ENCODE measurements around the gene LAYN. TPM values are rescaled to one million over a fixed set of nuclear protein-coding genes. Genes with fewer than 3 reads are reported as not detected.

LAYN gene
- total RNA-seq, 1 donor from 2014 or later, result 8.7 TPM

DNA sequence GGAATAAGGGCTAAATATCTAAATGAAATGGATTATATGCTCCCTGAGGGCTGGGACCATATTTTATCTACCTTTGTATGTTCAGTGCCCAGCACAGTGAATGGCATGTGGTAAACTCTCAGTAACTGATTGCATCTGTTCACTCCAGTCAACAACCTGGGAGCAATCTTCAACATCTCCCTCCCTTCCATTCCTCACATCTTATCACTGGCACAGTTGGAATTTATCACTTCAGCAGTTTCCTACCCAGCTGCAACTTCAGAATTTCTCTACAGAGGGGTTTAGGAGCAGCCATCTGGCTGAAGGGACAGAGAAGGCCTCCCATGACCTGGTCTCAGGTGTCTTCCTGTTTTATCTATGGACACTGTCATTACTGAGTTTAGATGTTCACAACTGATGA is 52.0 kb downstream of the LAYN start:
- no peak for DNase-seq (ENCODE audit: low spot score)

DNA sequence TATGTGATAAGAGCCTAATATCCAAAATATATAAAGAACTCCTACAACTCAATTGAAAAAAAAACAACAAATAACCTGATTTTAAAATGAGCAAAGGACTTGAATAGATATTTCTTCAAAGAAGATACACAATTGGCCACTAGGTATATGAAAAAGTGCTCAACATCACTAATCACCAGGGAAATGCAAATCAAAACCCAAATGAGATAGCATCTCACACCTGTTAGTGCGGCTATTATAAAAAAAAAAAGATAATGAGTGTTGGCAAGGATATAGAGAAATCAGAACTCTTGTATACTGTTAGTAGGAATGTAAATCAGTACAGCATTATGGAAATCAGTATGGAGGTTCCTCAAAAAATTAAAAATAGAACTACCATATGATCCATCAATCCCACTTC is 55.8 kb downstream of the LAYN start:
- DNase-seq (ENCODE audit: low spot score), result no peak

DNA sequence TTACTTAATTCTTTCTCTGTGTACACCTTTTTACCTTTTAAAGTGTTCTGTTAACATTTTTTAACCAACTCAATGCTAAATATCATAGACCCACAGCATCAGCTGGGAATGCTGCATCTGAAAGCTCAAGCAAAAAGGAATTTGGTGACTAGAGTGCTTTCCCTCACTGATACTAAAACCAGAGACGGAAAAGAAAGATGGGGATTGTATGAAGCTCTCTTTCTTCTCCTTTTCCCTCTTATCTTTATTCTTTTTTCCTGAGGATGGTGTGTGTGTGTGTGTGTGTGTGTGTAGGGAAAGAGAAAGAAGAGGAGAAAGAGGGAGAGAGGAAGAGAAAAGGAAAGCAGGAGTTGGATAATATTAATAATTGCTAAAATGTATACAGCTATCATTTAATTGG is 57.6 kb downstream of the LAYN start:
- peak; percentile 45 for DNase-seq (ENCODE audit: low spot score)

- DNase-seq (ENCODE audit: low spot score), result peak; percentile 91
Observed at GRCh38 chr11:111598559-111598958, 58.0 kb downstream of the LAYN start.

DNA sequence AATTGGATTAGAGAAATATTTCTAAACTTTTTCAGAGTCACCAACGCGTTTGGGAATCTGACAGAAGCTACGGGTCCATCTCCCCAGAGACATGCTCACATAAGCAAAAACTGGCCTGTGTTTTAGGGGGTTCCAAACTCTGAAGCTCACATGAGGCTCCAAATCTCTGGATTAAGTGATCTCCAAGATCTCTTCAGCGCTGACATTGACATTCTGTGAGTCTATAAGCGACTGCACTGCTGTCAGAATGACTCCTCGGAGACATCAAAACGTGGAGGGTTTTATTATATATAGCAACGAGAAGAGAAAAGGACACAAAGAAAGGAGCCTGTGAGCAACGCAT is 61.1 kb downstream of the LAYN start:
- DNase-seq (ENCODE audit: low spot score), result no peak

DNA sequence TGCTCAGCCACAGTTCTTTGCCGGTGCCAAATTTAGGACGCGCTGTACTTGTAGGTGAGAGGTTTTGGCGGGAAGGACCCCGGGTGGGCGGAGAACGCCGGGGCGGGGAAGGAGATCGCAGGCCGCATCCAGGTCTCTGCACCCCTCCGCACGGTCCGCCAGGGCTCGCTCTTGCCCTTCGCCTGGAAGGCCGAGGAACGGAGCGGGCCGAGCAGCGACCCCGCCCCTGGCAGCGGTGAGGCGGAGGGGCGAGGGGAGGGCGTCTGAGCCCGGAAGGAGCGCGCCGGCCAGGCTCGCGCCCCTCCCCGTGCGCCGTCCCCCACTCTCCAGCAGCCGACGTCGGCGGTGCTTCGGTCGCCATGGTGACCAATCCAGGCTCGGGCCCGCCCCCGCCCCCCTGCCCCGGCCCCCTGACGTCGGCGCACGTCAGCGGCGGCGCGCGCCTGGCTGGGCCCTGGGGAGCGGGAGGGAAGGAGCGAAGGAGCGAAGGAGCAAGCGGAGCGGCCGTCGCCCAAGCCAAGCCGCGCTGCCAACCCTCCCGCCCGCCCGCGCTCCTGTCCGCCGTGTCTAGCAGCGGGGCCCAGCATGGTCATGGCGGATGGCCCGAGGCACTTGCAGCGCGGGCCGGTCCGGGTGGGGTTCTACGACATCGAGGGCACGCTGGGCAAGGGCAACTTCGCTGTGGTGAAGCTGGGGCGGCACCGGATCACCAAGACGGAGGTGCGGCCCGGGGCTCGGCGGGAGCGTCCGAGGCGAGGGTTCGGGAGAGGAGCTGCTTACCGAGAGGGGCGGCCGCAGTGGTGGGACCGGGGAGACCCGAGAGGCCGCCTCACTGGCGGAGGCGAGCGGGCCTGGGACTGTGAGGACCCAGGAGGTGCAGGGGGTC is 61.7 kb downstream of the LAYN start, which contains the start of gene SIK2:
Gene SIK2 (plus strand): TSS at position 471 of the 886 bp plus-strand sequence. CDS start 115 bp downstream, at position 586.
- peak; percentile 97 for DNase-seq (ENCODE audit: low spot score)

GRCh38 chr11:111602865-111603610 is 62.5 kb downstream of the LAYN start:
- peak; percentile 54 for DNase-seq (ENCODE audit: low spot score)

DNA sequence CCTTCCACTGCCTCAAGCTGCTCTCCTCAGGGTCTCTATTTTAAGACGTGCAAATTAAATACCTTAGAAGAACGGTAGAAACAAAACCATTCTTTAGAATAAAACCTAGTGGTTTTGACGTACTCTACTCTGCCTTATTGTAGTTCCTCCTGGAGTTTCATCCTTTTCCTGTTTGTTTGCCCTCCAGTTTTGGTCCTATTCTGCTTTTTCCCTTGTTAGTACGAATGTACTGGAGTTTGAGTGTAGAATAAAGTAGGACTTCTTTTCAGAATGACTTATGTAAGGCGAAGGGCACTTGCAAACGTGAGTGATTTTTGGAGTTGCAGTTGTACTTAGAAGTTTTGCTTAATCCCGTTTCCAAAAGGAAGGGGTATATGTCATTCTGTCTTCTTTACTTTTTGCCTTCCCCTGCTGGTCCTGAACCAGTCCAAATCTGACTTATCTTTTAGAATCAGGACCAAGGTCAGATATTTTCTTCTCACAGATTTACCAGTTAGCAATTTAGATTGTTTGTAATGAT is 63.2 kb downstream of the LAYN start:
- peak; percentile 35 for DNase-seq (ENCODE audit: low spot score)

DNA sequence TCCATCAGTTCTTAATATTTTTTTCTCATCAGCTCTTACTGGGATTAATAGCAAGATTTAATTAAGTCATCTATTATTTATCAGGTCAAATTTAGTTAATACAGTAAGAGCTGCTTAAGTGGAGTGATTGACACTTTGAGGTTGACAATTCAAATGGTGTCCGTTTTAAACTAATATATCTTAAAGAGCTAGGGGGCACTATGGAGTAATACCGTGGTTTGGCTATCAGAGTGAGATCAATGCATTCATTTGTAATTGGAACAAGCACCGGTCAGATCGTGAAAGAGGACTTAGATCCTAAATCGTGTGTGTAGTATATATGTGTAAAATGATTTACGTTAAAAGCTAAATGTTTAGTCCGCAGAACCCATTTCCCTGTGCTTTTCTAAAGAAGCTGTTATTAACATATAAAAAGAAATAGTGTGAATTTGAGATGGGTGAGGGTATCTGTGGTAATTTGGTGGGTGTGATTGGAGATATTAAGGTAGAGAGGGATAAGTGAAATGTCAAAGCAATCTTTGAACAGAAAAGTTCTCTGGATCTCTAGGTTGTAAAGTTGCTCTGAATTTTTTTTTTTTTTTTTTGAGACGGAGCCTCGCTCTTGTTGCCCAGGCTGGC is 64.0 kb downstream of the LAYN start:
- peak; percentile 35 for DNase-seq (ENCODE audit: low spot score)

GRCh38 chr11:111605681-111606080 is 65.2 kb downstream of the LAYN start:
- DNase-seq (ENCODE audit: low spot score), result no peak

DNA sequence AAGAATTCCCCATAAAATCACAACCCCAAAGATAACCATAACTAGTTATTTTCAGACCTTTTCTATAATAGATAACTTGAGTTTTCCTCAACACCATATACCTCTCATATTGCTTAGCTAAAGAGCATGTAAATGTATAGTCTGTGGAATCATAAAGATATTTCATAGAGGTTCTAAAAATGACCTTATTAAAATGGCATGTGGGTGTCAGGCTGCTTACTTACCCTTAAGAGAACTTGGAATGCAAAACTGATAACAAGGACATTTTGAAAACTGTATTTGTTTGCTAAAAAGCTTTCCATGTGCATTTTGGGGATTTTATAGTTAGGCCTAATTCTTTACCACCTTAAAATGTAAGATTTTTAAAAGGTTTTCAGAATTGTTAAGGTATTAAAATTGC is 66.5 kb downstream of the LAYN start:
- DNase-seq (ENCODE audit: low spot score), result peak; percentile 28

GRCh38 chr11:111607751-111608150 is 67.2 kb downstream of the LAYN start:
- DNase-seq (ENCODE audit: low spot score), result no peak

Other genes starting within 250 kb of the LAYN start
- not detected for gene POU2AF3, start 242.2 kb upstream of the LAYN start, total RNA-seq (ENCODE audit: insufficient read depth, low replicate concordance)
- gene POU2AF1, start 161.4 kb upstream of the LAYN start, total RNA-seq (ENCODE audit: insufficient read depth, low replicate concordance), result 0.48 TPM
- 5.5 TPM for gene BTG4, start 28.3 kb upstream of the LAYN start, total RNA-seq (ENCODE audit: insufficient read depth, low replicate concordance)
- 0.72 TPM for gene HOATZ, start 25.9 kb upstream of the LAYN start, total RNA-seq (ENCODE audit: insufficient read depth, low replicate concordance)
- 7.7 TPM for gene SIK2, start 61.7 kb downstream of the LAYN start, total RNA-seq (ENCODE audit: insufficient read depth, low replicate concordance)
- 19.7 TPM for gene PPP2R1B, start 225.7 kb downstream of the LAYN start, total RNA-seq (ENCODE audit: insufficient read depth, low replicate concordance)

Data from umbilical cord (tissue), 2 donors.